H9 (cell line): Measurements from ENCODE around the gene CYP27B1. TPM values are rescaled to one million over a fixed set of nuclear protein-coding genes. Genes with fewer than 3 reads are reported as not detected.

Source experiments
- DNase-seq: peaks from one replicate; pipeline ENCODE4 v3.0.0-alpha.2; 2017
- H2AFZ ChIP-seq: one replicate; pipeline ENCODE4 v1.6.1; 2013; ENCODE audit warnings: mild to moderate bottlenecking, low read length, control low read depth, moderate library complexity
- H2AK5ac ChIP-seq: 2 replicates; pipeline ENCODE4 v1.6.1; 2013; ENCODE audit warnings: low read length, control low read depth, mixed read lengths; ENCODE audit not compliant: insufficient read length
- H2BK120ac ChIP-seq: one replicate; pipeline ENCODE4 v1.6.1; 2013; ENCODE audit warnings: low read depth, mild to moderate bottlenecking, low read length, control low read depth, inconsistent platforms; ENCODE audit not compliant: poor library complexity, severe bottlenecking
- H2BK12ac ChIP-seq: 2 replicates; pipeline ENCODE4 v1.6.1; 2013; ENCODE audit warnings: low read length, control low read depth, mixed read lengths, low read depth; ENCODE audit not compliant: insufficient read length
- H2BK15ac ChIP-seq: 2 replicates; pipeline ENCODE4 v1.6.1; 2013; ENCODE audit warnings: low read depth, low read length, control low read depth
- H2BK20ac ChIP-seq: one replicate; pipeline ENCODE4 v1.6.1; 2013; ENCODE audit warnings: low read depth, mild to moderate bottlenecking, low read length, control low read depth, inconsistent platforms; ENCODE audit not compliant: poor library complexity, severe bottlenecking
- H2BK5ac ChIP-seq: 2 replicates; pipeline ENCODE4 v1.6.1; 2013; ENCODE audit warnings: low read length, control low read depth, mixed read lengths; ENCODE audit not compliant: insufficient read length
- H3K14ac ChIP-seq: 2 replicates; pipeline ENCODE4 v1.6.1; 2013; ENCODE audit warnings: low read length, control low read depth; ENCODE audit not compliant: insufficient read depth
- H3K18ac ChIP-seq: 2 replicates; pipeline ENCODE4 v1.6.1; 2013; ENCODE audit warnings: low read depth, mild to moderate bottlenecking, mixed read lengths, low read length, control low read depth; ENCODE audit not compliant: insufficient read length
- H3K23ac ChIP-seq: 2 replicates; pipeline ENCODE4 v1.6.1; 2013; ENCODE audit warnings: low read length, control low read depth, mixed read lengths, low read depth; ENCODE audit not compliant: insufficient read length
- H3K23me2 ChIP-seq: 2 replicates; pipeline ENCODE4 v1.6.1; 2013; ENCODE audit warnings: low read depth, mild to moderate bottlenecking, mixed read lengths, low read length, control low read depth; ENCODE audit not compliant: insufficient read length, poor library complexity, severe bottlenecking
- H3K27ac ChIP-seq: 2 replicates; pipeline ENCODE4 v1.5.1; 2013; ENCODE audit warnings: low read length, control low read depth, mixed read lengths, low read depth; ENCODE audit not compliant: insufficient read length
- H3K27me3 ChIP-seq: 2 replicates; pipeline ENCODE4 v1.6.1; 2013; ENCODE audit warnings: low read length, control low read depth, inconsistent platforms; ENCODE audit not compliant: insufficient read depth
- H3K4ac ChIP-seq: 2 replicates; pipeline ENCODE4 v1.6.1; 2013; ENCODE audit warnings: low read depth, mild to moderate bottlenecking, control low read depth, inconsistent platforms, low read length, moderate library complexity
- H3K4me1 ChIP-seq: 2 replicates; pipeline ENCODE4 v1.6.1; 2013; ENCODE audit warnings: low read length, control low read depth, inconsistent platforms; ENCODE audit not compliant: insufficient read depth
- H3K4me2 ChIP-seq: 2 replicates; pipeline ENCODE4 v1.6.1; 2013; ENCODE audit warnings: low read length, control low read depth, mixed read lengths; ENCODE audit not compliant: insufficient read length, insufficient read depth
- H3K56ac ChIP-seq: 2 replicates; pipeline ENCODE4 v1.6.1; 2013; ENCODE audit warnings: low read depth, mild to moderate bottlenecking, mixed read lengths, low read length, control low read depth; ENCODE audit not compliant: insufficient read length
- H3K79me1 ChIP-seq: 2 replicates; pipeline ENCODE4 v1.6.1; 2013; ENCODE audit warnings: low read depth, mild to moderate bottlenecking, moderate library complexity, low read length, control low read depth, inconsistent platforms; ENCODE audit not compliant: insufficient read depth, poor library complexity, severe bottlenecking
- H3K79me2 ChIP-seq: 2 replicates; pipeline ENCODE4 v1.6.1; 2013; ENCODE audit warnings: low read length, control low read depth, inconsistent platforms; ENCODE audit not compliant: insufficient read depth
- H3K9ac ChIP-seq: 2 replicates; pipeline ENCODE4 v1.6.1; 2013; ENCODE audit warnings: low read length, control low read depth, mixed read lengths; ENCODE audit not compliant: insufficient read length; ENCODE audit errors: extremely low read depth
- H3K9me3 ChIP-seq: one replicate; pipeline ENCODE4 v1.6.1; 2013; ENCODE audit warnings: low read depth, low read length, inconsistent platforms; ENCODE audit not compliant: control insufficient read depth
- H3T11ph ChIP-seq: one replicate; pipeline ENCODE4 v1.6.1; 2013; ENCODE audit warnings: mild to moderate bottlenecking, low read length, control low read depth, inconsistent platforms
- H4K20me1 ChIP-seq: one replicate; pipeline ENCODE4 v1.6.1; 2013; ENCODE audit not compliant: control insufficient read depth, insufficient read length, insufficient read depth
- H4K5ac ChIP-seq: 2 replicates; pipeline ENCODE4 v1.6.1; 2013; ENCODE audit warnings: low read depth, mild to moderate bottlenecking, mixed read lengths, low read length, control low read depth; ENCODE audit not compliant: insufficient read length
- H4K8ac ChIP-seq: replicated peaks from 2 replicates; pipeline ENCODE4 v1.6.1; 2013; ENCODE audit warnings: low read length, control low read depth, mixed read lengths, low read depth; ENCODE audit not compliant: insufficient read length
- H4K91ac ChIP-seq: 2 replicates; pipeline ENCODE4 v1.6.1; 2013; ENCODE audit warnings: low read depth, mild to moderate bottlenecking, moderate library complexity, mixed read lengths, low read length, control low read depth; ENCODE audit not compliant: insufficient read length
- H3K27ac Mint-ChIP-seq, 3 experiments: 2 replicates in 2 of 3; 3 replicates in 1 of 3; pipeline ENCODE4 v1.8.0; 2020 to 2021; ENCODE audit warnings: mixed read lengths in 3 of 3, mild to moderate bottlenecking in 1 of 3, moderate library complexity in 1 of 3
- H3K27me3 Mint-ChIP-seq: 2 replicates; pipeline ENCODE4 v1.8.0; 2021; ENCODE audit warnings: low read depth, mild to moderate bottlenecking, moderate library complexity, mixed read lengths
- H3K36me3 Mint-ChIP-seq, 3 experiments: 2 replicates in 2 of 3; 3 replicates in 1 of 3; pipeline ENCODE4 v1.8.0; 2020 to 2021; ENCODE audit warnings: low read depth in 3 of 3, mixed read lengths in 3 of 3; ENCODE audit not compliant: insufficient read depth in 1 of 3
- H3K4me1 Mint-ChIP-seq, 2 experiments: 2 replicates each; pipeline ENCODE4 v1.8.0; 2020; ENCODE audit warnings: mixed read lengths in 2 of 2
- H3K4me3 Mint-ChIP-seq, 2 experiments: 2 replicates in 1 of 2; 3 replicates in 1 of 2; pipeline ENCODE4 v1.8.0; 2020 to 2021; ENCODE audit warnings: mild to moderate bottlenecking in 2 of 2, mixed read lengths in 2 of 2, moderate library complexity in 1 of 2
- H3K9me3 Mint-ChIP-seq, 2 experiments: 2 replicates in 1 of 2; 3 replicates in 1 of 2; pipeline ENCODE4 v1.8.0; 2020; ENCODE audit warnings: mild to moderate bottlenecking in 2 of 2, mixed read lengths in 2 of 2, moderate library complexity in 1 of 2
- CTCF ChIP-seq: fragments of 200-600 bp; sonication (generic); conservative IDR thresholded peaks from 3 replicates; pipeline ENCODE4 v1.8.0; 2021; ENCODE audit warnings: antibody characterized with exemption, mild to moderate bottlenecking
- WGBS: extraction: QIAGEN DNeasy Blood & Tissue Kit; methylation state at CpG from one replicate; pipeline ENCODE4 v1.1.7; 2013; ENCODE audit warnings: missing lambda C conversion rate, low lambda C conversion rate, mixed read lengths; ENCODE audit not compliant: insufficient read length; ENCODE audit errors: extremely low coverage; 5-methylcytosine and 5-hydroxymethylcytosine counted together
- total RNA-seq: library from RNA; stranded (reverse); gene quantifications from 2 replicates; pipeline ENCODE4 v1.2.1, GENCODE V29; 2021

The CYP27B1 gene
- total RNA-seq, 1 experiment from 2014 or later = 6.1 TPM

GRCh38 chr12:57718641-57719528 lies 48.0 kb downstream of the CYP27B1 start:
- WGBS = no CpG with 5 or more reads among the region's 15 CpGs

More at GRCh38 chr12:57718641-57719528, 48.0 kb downstream of the CYP27B1 start:
- Histone ChIP-seq H2BK12ac (no peak overlapping the region), H3K27ac (no peak overlapping the region), H3K79me2 (no peaks in the 10 kb centered on the region), H4K20me1 (no peaks in the 10 kb centered on the region), H3K14ac (no peak overlapping the region), H3K9ac (no peak overlapping the region), H2BK120ac (no peak overlapping the region), H3T11ph (no peak overlapping the region), H2BK5ac (no peak overlapping the region), H4K91ac (no peak overlapping the region), H3K4me1 (no peaks in the 10 kb centered on the region), H3K23me2 (no peaks in the 10 kb centered on the region), H2BK20ac (no peak overlapping the region), H4K8ac (no peak overlapping the region), H2BK15ac (no peak overlapping the region), H4K5ac (no peak overlapping the region), H3K4me2 (no peak overlapping the region), H3K18ac (no peak overlapping the region), H2AFZ (no peak overlapping the region), H3K9me3 (no peaks in the 10 kb centered on the region), H3K4ac (no peak overlapping the region), H3K23ac (no peak overlapping the region), H2AK5ac (no peak overlapping the region), H3K56ac (no peak overlapping the region), H3K79me1 (no peaks in the 10 kb centered on the region), H3K27me3 (no peaks in the 10 kb centered on the region; the same call in 1 of the 2 replicates)
- TF ChIP-seq CTCF = no peak
- H3K4me1 Mint-ChIP-seq = peaks cover 0 to 3% of the 10 kb centered on the region in 2 experiments; a peak in 3 of 4 replicates
- no peak overlapping the region for H3K27ac Mint-ChIP-seq
- no peak overlapping the region for H3K4me3 Mint-ChIP-seq
- DNase-seq = no peak
- H3K27me3 Mint-ChIP-seq = peaks cover 9% of the 10 kb centered on the region
- no peaks in the 10 kb centered on the region for H3K9me3 Mint-ChIP-seq
- H3K36me3 Mint-ChIP-seq = peaks cover 14 to 52% (median 23%) of the 10 kb centered on the region in 3 experiments
